ENCODE data around the gene SLC45A1.
"Not testable (repeated sequence)": the region's sequence is repeated elsewhere in the genome, so short reads cannot be mapped to it uniquely, and the experiment has no call there.

Gene SLC45A1

GRCh38 chr1:8367571-8368194 is 49.8 kb downstream of the SLC45A1 start:
- no peak for DNase-seq (ENCODE audit: low read depth)

- DNase-seq (ENCODE audit: low read depth) = no peak
Observed at GRCh38 chr1:8368956-8369639, 51.2 kb downstream of the SLC45A1 start.

GRCh38 chr1:8370046-8370881 is 52.4 kb downstream of the SLC45A1 start:
- no peak for DNase-seq (ENCODE audit: low read depth)

DNA sequence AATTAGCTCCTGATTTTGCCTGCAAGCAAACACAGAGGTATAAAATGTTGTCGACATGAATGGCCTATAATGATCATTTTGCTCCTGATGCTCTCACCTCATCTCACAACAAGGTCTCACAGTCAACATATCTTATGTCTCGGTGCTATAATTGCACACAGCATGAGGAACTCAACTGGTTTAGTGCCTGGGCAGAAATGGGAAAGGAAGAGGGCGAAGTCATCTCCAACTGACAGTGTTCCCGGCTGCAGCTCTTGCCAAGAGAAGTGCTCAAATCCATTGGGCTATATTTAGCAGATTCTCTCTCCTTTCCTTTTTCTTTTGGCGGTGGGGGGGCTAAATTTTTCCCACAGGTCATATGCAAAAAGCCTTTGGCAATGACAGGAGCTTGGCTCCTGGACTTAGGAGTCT is 53.0 kb downstream of the SLC45A1 start:
- no peak for DNase-seq (ENCODE audit: low read depth)

- no peak for DNase-seq (ENCODE audit: low read depth)
Observed at GRCh38 chr1:8371372-8371991, 53.6 kb downstream of the SLC45A1 start.

- no peak for DNase-seq (ENCODE audit: low read depth)
Observed at GRCh38 chr1:8373125-8373524, 55.2 kb downstream of the SLC45A1 start.

DNA sequence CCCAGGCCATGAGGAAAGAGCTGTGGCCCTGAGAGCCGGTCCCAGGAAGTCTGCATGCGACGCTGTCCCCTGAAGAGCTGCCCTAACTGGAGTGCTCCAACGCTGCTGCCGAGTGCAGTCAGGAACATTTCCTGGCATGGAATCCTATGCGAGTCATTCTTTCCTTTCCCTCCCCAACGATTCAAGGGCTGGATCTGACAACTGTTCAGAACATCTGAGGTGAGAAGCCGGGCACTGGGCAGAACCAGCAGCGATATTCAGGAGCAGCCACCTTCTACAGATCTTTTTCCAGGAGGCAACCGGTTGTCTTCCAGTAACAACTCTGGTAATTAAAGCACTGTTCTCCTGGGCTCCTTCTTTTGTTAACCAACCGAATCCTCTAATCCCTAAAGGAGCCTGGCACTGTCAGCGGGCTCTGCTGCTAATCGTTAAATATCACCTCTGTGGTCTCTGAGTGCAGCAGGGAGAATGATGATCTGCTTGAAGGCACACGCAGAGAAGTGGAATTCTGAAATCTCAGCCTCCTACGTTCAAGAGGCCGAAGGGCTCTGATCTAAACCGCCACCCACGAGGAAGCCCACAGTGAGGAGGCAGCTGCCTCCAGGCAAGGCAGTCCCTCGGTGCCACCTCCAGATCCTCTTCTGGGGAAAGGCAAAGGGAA is 55.8 kb downstream of the SLC45A1 start:
- DNase-seq (ENCODE audit: low read depth) = peak; percentile 90

GRCh38 chr1:8374356-8374755 is 56.4 kb downstream of the SLC45A1 start:
- no peak for DNase-seq (ENCODE audit: low read depth)

DNA sequence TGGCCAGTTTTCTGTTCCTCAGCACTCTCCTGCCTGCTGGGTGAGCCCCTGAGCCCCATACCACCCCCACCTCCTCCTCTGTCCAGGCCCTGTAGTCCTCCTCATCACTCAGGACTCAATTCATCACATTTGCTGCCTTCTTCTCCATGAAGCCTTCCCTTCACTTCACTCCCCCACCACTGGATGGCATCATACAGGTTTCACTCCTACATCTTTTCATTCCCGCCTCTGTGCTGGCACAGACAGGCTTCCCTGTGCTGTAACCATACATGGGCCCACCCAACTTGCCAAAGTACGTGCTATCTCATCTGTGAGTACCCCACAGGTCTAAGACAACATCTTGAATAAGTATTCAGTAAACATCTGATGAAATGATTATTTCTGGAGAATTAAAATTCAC is 56.9 kb downstream of the SLC45A1 start:
- DNase-seq (ENCODE audit: low read depth) = no peak

DNA sequence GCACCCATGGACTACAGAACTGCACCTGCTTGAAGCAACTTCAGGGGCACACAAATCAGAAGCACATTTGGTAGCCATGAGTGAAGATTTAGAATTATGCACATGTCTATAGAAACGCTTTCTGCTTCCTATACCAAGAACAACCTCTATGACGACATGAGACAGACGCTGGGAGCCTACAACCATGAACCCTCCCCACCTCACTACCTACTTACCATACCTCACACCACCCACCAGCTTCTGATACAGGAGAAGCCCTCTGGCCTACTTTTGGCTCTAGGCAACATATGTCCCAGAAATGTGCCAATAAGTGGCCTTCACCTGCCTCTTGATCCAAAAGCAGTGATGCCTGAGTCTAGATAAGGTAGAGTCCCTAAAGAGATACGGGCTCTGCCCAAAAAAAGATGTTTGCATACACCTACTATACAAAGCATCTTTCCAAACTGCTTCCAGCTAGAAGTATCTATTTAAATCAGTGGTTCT is 58.5 kb downstream of the SLC45A1 start:
- no peak for DNase-seq (ENCODE audit: low read depth)

- DNase-seq (ENCODE audit: low read depth) = no peak
Observed at GRCh38 chr1:8377271-8377981, 59.5 kb downstream of the SLC45A1 start.

- DNase-seq (ENCODE audit: low read depth) = no peak
Observed at GRCh38 chr1:8378178-8378577, 60.3 kb downstream of the SLC45A1 start.

DNA sequence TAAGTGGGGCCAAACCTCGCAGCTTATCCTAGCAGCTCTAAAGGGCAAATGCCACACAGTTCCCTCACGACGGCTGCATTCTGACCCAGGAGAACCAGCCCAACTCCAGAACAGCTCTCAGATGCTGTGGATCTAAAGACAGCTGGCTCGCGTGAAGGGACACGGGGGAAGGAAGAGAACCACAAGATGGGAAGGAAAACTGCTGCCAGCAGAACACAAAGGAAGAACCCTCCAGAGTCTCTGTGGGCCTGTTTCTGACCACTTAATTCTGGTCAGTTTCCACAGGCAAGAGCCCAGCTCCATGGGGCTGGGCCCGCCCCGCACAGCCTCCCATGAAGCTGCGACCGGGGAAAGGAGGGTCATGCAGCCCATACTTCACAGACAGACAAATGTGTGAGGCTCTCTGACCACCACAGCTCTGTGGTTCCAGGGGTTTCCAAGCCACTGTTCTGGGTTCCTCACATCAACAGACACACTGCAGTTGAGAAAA is 61.1 kb downstream of the SLC45A1 start:
- DNase-seq (ENCODE audit: low read depth) = no peak

GRCh38 chr1:8379513-8380186 is 61.7 kb downstream of the SLC45A1 start:
- no peak for DNase-seq (ENCODE audit: low read depth)

DNA sequence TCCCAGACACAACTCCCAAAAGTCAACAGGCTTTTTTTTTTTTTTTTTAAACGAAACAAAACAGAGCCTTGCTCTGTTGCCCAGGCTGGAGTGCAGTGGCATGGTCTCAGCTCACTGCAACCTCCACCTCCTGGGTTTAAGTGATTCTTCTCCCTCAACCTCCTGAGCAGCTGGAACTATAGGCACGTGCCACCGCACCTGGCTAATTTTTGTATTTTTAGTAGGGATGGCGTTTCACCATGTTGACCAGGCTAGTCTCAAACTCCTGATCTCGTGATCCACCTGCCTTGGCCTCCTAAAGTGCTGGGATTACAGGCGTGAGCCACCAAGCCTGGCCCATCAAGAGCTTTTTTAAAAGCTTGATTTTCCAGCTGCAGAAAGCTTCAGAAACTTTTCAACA is 62.4 kb downstream of the SLC45A1 start:
- DNase-seq (ENCODE audit: low read depth) = not testable (repeated sequence)

DNA sequence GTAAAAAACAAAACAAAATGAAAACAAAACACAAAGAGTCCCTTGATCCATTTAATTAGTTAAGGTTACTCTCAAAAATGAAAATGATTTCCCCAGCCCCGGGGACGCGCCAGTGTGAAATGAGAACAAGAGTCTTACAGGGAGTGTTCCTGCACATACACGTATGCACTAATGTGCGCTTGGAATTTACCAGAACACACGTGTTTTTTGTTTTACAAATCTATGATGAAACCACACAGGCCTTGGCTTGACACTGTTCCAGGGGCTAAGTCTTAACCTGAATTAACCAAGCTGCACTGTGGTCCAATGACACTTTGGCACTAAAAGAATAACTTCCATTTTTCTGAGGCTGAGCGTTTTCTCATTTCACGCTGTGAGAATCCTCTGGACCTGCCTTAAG is 63.7 kb downstream of the SLC45A1 start:
- no peak for DNase-seq (ENCODE audit: low read depth)

DNA sequence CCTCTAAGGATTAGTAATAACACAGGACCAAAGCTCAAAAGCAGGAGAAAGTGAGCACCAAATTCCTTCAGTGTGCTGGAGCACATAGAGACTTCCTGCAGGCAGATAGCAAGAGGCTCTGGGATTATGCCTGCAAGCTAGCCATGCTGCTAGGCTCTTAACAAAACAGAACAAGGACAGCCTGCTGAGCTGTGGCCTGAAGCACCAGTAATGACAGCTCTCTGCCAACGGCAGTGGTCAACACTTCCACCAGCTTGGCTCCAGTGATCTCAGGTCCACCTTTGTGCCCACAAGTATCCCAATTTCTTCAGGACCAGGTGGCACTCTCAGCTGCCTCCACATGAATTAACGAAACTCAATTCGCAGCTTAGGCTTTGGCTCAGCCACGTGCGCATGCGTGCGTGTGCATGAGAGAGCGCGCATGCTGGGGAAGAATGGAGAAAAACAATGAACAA is 64.2 kb downstream of the SLC45A1 start:
- DNase-seq (ENCODE audit: low read depth) = no peak

GRCh38 chr1:8382608-8383505 is 64.9 kb downstream of the SLC45A1 start:
- DNase-seq (ENCODE audit: low read depth) = no peak

GRCh38 chr1:8384088-8384487 is 66.2 kb downstream of the SLC45A1 start:
- no peak for DNase-seq (ENCODE audit: low read depth)
